GM21526 (cell line): ENCODE data around the gene FASLG.
A peak's percentile ranks its signal among the peaks of the same experiment; 100 is the strongest.
"Not testable (repeated sequence)": the region's sequence is repeated elsewhere in the genome, so short reads cannot be mapped to it uniquely, and the experiment has no call there.

Source experiments
- ATAC-seq: cut with Tn5 transposase; IDR thresholded peaks from one replicate; pipeline ENCODE4 v1.9.1; 2021; ENCODE audit warnings: moderate library complexity; ENCODE audit not compliant: unreplicated experiment, low FRiP score

The FASLG gene, protein sequence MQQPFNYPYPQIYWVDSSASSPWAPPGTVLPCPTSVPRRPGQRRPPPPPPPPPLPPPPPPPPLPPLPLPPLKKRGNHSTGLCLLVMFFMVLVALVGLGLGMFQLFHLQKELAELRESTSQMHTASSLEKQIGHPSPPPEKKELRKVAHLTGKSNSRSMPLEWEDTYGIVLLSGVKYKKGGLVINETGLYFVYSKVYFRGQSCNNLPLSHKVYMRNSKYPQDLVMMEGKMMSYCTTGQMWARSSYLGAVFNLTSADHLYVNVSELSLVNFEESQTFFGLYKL

GRCh38 chr1:172658871-172659453, at the start of gene FASLG:
TSS of gene FASLG (plus strand) at chr1:172659103. CDS start at chr1:172659202, 99 bp downstream.
- ATAC-seq = no peak

- ATAC-seq = no peak
Observed at GRCh38 chr1:172609528-172609927, 49.4 kb upstream of the FASLG start.

- no peak for ATAC-seq
Observed at GRCh38 chr1:172612478-172612877, 46.4 kb upstream of the FASLG start.

DNA sequence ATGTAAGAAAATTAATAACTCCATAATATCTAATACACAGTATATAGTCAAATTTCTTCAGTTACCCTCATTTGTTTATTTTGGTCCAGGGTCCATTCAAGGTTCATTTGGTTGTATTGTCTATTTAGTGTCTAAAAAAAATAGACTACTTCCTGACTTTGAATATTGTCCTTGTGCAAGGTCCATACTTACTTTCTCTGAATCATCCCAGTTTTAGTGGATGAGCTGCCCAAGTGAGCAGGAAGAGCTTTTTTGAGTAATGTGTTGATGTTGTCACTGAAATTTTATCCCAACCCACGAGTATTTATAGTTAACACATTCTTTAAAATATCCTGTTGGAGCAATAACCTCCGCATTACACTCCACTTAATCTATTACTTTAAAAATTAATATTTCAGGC, 45.6 kb upstream of the FASLG start:
- ATAC-seq = no peak

DNA sequence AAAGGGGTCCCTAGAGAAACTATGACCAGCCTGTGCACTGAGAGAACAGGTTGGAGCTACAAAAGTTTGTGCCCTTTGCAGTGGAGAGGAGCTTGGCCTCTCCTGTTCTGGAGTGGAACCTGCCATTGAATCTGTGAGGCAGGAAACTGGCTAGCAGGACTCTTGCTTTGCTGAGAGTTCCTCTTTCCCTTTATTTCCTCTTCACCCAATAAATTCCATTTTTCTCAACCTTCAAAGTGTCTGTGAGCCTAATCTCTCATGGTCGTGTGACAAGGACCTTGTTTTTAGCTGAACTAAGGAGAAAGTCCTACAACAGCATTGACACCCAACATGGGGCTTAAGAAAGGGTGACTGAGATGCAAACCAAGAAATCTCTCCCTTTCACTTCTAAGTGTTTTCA, 42.7 kb upstream of the FASLG start:
- ATAC-seq = no peak

DNA sequence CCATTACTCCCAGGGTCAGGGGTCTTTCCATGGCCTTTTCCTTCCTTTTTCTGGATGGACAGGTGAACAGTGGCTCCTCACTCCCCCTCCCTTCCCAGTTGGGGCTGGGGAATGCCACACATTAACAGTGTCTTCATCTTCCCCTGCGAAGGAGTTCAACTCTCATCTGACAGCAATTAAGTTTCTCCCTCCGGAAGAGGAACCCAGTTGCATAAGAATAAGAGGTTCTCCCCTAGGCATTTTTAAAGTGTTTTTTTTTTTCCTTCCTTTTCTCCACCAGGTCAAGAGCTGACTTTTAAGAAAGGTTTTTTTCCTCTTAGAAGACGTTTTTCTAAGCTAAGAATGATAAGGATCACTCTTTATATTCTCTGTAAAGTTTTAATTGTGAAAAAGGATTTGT, 42.3 kb upstream of the FASLG start:
- no peak for ATAC-seq

- ATAC-seq = not testable (repeated sequence)
Observed at GRCh38 chr1:172620603-172621002, 38.3 kb upstream of the FASLG start.

DNA sequence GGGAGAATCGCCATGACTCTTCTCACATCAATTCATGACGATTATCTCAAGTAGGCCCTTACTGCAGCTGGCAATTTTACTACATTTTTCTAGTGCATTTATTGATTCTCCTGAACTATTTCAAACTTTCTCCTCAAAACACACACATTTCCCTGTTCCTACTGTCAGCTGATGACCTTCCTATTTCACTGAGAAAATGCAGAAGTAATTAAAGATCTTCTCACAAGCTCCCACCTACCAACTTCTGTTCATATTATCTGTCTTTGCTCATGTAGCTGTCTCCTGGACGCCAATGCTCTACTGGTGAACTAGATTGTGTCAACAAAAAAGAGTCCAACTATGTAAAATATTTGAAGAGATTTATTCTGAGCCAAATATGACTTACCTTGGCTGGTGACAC, 36.4 kb upstream of the FASLG start:
- ATAC-seq = no peak

DNA sequence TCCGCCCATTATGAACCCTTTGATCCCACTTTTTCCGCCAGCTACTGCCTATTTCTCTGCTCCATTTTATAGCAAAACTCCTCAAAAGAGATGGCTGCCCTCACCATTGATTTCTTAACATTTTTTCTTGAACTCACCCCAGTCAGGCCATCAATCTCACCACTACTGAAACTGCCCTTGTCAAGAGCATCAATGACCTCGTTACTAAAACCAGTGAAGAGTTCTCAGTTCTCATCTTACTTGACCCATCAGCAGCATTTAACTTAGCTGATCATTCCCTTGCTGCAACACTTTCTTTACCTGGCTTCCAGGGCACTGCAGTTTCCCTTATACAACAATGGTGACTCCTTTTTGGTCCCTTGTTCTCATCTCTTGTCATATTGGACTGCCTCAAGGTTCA, 35.2 kb upstream of the FASLG start:
- ATAC-seq = no peak

GRCh38 chr1:172626845-172627244, 32.1 kb upstream of the FASLG start:
- ATAC-seq = no peak

DNA sequence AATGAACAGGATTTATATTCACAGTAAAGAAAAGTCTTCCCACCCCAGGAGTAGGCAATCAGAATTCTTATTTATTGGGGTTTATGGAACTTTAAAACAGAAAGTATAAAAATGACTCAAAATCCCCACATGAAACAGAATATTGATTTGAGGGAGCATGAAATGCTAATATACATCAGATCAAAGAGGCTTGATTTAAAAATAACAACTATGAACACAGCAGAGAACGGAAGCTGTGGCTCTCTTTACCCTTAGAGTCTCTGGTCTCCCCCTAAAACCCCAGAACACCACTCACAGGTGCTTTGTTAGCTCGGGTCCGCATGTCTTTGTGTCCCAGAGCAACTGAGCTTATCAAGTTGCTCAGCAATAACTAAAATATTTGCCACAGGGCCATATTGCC, 31.2 kb upstream of the FASLG start:
- ATAC-seq = no peak

- no peak for ATAC-seq
Observed at GRCh38 chr1:172628401-172628800, 30.5 kb upstream of the FASLG start.

- no peak for ATAC-seq
Observed at GRCh38 chr1:172629170-172629569, 29.7 kb upstream of the FASLG start.

DNA sequence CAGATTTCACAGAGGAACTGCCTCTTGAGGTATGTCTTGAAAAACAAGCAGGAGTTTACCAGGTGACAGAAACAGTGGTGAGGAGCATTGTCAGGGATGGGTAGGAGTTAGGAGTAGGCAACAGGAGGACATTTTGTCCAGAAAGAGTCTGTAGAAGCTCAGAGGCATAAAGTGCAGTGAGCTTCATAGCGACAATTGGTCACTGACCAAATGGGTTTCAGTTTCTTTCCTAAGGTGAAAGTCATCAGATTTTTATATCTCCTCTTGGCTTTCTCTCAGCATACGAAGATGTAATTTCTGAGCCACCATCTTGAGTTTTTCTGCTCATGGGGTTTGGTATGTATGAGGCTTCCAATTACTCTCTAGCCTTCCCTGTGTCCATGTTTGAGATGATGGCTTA, 29.3 kb upstream of the FASLG start:
- no peak for ATAC-seq

GRCh38 chr1:172630056-172630818, 28.7 kb upstream of the FASLG start:
- ATAC-seq = no peak

GRCh38 chr1:172630868-172631267, 28.0 kb upstream of the FASLG start:
- no peak for ATAC-seq

GRCh38 chr1:172637522-172637921, 21.4 kb upstream of the FASLG start:
- no peak for ATAC-seq

DNA sequence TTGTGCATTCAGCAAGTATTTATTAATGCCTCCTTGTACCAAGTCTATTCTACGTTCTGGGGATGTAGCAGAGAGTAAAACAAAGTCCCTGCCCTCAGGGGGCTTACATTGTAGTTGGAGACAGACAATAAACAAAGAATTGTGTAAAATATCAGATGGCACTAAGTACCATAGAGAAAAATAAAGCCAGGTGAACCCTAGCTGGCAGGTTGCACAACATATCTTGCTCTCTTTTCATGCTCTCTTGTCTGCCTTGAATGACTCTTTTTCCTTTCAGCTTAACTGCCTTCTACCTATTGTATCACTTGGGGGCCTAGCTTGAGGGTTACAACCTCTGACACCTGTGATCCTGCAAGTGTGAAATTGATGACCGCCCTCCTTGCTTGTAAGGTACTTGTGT, 20.7 kb upstream of the FASLG start:
- ATAC-seq = no peak

GRCh38 chr1:172638885-172639831, 19.7 kb upstream of the FASLG start:
- ATAC-seq = peak; percentile 80

GRCh38 chr1:172640111-172640510, 18.8 kb upstream of the FASLG start:
- ATAC-seq = no peak

DNA sequence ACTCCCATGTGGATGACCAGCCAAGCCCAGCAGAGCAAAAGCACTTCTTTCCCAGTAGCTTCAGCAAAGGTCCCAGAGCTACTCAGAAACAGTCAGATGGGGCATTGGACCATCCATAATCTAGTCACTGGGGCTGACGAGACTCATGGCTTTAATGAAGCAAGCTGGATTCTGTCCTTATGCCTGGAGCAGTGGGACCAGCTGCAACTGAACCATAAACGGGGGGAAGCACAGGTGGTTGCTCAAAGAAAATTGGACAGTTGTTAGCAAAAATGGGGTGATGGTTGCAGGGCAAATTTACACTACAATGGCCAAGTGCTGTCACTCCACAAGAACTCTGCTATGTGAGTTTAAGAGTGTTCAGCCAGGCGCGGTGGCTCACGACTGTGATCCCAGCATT, 17.4 kb upstream of the FASLG start:
- ATAC-seq = no peak
